Lower lobe of right lung (tissue), 2 donors: ENCODE measurements around the gene LRRC47. TPM values are rescaled to one million over a fixed set of nuclear protein-coding genes. Genes with fewer than 3 reads are reported as not detected.

ENCODE experiments used
- ATAC-seq, 2 donors: fragments of 200-7000 bp; cut with Tn5 transposase; one replicate each; pipeline ENCODE4 v1.9.1; 2020 to 2022; ENCODE audit warnings: mild to moderate bottlenecking in 2 of 2, moderate library complexity in 2 of 2
- DNase-seq: peaks from one replicate; pipeline ENCODE4 v3.0.0-alpha.2; 2020
- H3K27ac ChIP-seq: fragments of 200-600 bp; one replicate; pipeline ENCODE4 v1.8.0; 2022
- H3K27me3 ChIP-seq: fragments of 200-600 bp; one replicate; pipeline ENCODE4 v1.8.0; 2022; ENCODE audit warnings: low read depth
- H3K36me3 ChIP-seq: fragments of 200-600 bp; one replicate; pipeline ENCODE4 v1.8.0; 2022; ENCODE audit warnings: mild to moderate bottlenecking
- H3K4me1 ChIP-seq: fragments of 200-600 bp; one replicate; pipeline ENCODE4 v1.8.0; 2022
- H3K4me3 ChIP-seq: fragments of 200-600 bp; one replicate; pipeline ENCODE4 v1.8.0; 2022; ENCODE audit warnings: mild to moderate bottlenecking
- H3K9me3 ChIP-seq: fragments of 200-600 bp; one replicate; pipeline ENCODE4 v1.8.0; 2022
- intact Hi-C: fragments of 100-400 bp; cut with DNase I; formaldehyde crosslinking; loops from one replicate; pipeline ENCODE4 v1.11.0; 2022
- total RNA-seq: library from RNA; stranded (reverse); fragmentation: NEBNext Ultra II Directional; extraction: Animal tissue kit (Norgen Biotek cat#: 25700); gene quantifications from one replicate; pipeline ENCODE4 v1.2.1, GENCODE V29; 2021
- TF ChIP-seq, protein P1 (sequence below): fragments of 200-600 bp; IDR thresholded peaks from one replicate; pipeline ENCODE4 v1.8.0; 2022; ENCODE audit warnings: antibody characterized with exemption, mild to moderate bottlenecking
- donor health status: DM: no; HTN: yes; CAD: no; lungs with severe emphysema.

LRRC47 gene
- total RNA-seq, 1 donor from 2014 or later: 34.4 TPM

DNA sequence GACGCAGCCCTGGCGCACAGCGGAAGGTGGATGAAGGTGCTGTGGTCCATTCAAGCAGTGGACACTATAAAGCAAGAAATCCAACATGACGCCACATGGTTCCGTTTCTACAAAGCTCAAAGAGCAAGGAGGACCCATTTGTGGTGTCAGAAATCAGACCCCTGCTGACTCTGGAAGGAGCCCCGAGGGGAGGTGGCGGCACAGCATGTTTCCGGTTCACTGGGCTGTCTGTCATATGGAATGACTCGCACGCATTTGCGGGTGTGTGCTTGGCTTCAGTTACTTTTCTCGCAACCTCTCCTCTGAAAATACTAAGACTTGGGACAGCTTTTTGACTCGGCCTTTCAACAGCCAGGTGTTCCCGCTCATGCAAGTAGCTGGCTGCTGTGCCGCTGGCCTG lies 29.1 kb upstream of the LRRC47 start:
- intact Hi-C loops: no loop called here
- ATAC-seq: no peak
- TF ChIP-seq, protein P1, sequence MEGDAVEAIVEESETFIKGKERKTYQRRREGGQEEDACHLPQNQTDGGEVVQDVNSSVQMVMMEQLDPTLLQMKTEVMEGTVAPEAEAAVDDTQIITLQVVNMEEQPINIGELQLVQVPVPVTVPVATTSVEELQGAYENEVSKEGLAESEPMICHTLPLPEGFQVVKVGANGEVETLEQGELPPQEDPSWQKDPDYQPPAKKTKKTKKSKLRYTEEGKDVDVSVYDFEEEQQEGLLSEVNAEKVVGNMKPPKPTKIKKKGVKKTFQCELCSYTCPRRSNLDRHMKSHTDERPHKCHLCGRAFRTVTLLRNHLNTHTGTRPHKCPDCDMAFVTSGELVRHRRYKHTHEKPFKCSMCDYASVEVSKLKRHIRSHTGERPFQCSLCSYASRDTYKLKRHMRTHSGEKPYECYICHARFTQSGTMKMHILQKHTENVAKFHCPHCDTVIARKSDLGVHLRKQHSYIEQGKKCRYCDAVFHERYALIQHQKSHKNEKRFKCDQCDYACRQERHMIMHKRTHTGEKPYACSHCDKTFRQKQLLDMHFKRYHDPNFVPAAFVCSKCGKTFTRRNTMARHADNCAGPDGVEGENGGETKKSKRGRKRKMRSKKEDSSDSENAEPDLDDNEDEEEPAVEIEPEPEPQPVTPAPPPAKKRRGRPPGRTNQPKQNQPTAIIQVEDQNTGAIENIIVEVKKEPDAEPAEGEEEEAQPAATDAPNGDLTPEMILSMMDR: no peak
- H3K4me3 ChIP-seq: no peak overlapping the region
- H3K9me3 ChIP-seq: no peaks in the 10 kb centered on the region
- H3K36me3 ChIP-seq: peaks cover 97% of the 10 kb centered on the region
- no peak overlapping the region for H3K27ac ChIP-seq
- no peaks in the 10 kb centered on the region for H3K4me1 ChIP-seq
- DNase-seq: no peak
- no peaks in the 10 kb centered on the region for H3K27me3 ChIP-seq

DNA sequence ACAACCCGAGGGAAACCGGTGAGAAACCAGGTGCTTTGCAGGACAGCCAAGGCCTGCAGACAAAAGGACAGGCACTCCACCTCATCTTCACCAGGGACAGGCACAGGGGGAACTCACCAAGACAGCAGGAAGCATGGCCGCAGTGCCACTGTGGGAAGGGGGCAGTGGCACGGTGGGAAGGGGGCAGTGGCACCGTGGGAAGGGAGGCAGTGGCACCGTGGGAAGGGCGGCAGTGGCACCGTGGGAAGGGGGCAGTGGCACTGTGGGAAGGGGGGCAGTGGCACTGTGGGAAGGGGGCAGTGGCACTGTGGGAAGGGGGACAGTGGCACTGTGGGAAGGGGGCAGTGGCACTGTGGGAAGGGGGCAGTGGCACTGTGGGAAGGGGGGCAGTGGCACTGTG lies 28.4 kb upstream of the LRRC47 start:
- Histone ChIP-seq H3K36me3 (peaks cover 97% of the 10 kb centered on the region), H3K9me3 (no peaks in the 10 kb centered on the region), H3K4me1 (no peaks in the 10 kb centered on the region), H3K27me3 (no peaks in the 10 kb centered on the region), H3K27ac (no peak overlapping the region), H3K4me3 (no peak overlapping the region)
- ATAC-seq: no peak
- TF ChIP-seq, protein P1: no peak
- peak; percentile 11 for DNase-seq
- intact Hi-C loops: no loop called here

DNA sequence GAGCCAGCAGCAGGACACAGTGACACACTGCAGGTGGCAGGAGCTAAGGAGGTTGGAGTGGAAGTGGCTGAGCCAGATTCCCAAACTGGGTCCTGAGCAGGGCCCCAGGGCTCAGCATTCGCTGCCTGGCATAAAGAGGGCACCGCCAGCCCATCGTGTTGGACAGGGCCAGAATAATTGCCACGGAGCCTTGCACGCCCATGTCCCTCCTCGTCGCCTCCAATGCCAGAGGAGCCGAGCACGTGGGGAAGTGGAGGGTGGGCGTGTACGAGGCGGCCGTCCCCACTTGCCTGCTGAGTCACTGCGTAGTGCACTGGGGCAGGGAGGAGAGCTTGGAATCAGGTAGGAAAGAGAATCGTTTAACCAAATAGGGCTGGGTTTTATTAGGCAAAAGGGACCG lies 26.1 kb upstream of the LRRC47 start:
- Histone ChIP-seq H3K4me3 (no peak overlapping the region), H3K27ac (no peak overlapping the region), H3K36me3 (peaks cover 84% of the 10 kb centered on the region), H3K4me1 (no peaks in the 10 kb centered on the region), H3K27me3 (no peaks in the 10 kb centered on the region), H3K9me3 (no peaks in the 10 kb centered on the region)
- intact Hi-C loops: no loop called here
- DNase-seq (peak; percentile 30), ATAC-seq (no peak)
- TF ChIP-seq, protein P1: no peak

DNA sequence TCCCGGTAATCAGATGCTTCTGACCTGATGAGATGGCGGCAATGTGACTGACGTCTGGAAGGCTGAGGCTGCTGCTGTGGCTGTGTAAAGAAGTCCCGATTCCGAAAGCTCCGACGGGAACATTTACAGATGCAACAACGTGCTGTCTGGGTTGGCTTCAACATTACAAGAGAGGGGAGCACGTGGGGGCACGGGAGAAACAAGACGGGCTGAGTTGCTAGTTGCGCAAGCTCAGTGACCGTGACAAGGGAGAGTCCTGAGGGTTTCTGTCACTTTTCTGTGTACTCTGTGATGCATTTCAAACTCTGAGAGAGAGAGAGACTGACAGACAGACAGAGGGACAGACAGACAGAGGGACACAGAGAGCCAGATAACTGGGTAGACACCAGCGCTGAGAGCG lies 25.6 kb upstream of the LRRC47 start:
- Histone ChIP-seq H3K4me1 (no peaks in the 10 kb centered on the region), H3K27ac (no peak overlapping the region), H3K36me3 (peaks cover 79% of the 10 kb centered on the region), H3K27me3 (no peaks in the 10 kb centered on the region), H3K9me3 (no peaks in the 10 kb centered on the region), H3K4me3 (no peak overlapping the region)
- peak; percentile 20 for DNase-seq
- intact Hi-C loops: no loop called here
- no peak for ATAC-seq
- TF ChIP-seq, protein P1: no peak

DNA sequence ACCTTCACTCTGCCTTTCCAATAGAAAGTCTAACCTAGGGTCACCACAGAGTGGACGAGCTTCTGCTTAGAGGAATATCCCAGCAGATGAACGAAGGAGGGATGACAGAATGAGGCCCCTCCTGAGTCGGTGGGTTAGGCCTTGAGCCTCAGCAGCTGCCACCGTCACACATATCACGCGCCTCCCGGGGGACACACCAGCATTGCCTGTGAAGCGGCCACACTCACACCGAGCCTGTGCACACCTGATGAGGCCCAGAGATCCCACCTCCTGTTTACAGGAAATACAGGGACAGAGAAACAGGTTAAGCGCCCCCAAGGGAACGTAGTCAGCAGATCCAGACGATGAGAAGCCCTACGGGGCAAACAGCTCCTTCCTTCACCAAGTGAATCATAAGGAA lies 25.1 kb upstream of the LRRC47 start:
- DNase-seq (peak; percentile 36), ATAC-seq (no peak)
- intact Hi-C loops: no loop called here
- H3K27me3 ChIP-seq: no peaks in the 10 kb centered on the region
- H3K27ac ChIP-seq: no peak overlapping the region
- TF ChIP-seq, protein P1: no peak
- H3K4me3 ChIP-seq: no peak overlapping the region
- H3K4me1 ChIP-seq: no peaks in the 10 kb centered on the region
- H3K36me3 ChIP-seq: peaks cover 75% of the 10 kb centered on the region
- H3K9me3 ChIP-seq: no peaks in the 10 kb centered on the region

DNA sequence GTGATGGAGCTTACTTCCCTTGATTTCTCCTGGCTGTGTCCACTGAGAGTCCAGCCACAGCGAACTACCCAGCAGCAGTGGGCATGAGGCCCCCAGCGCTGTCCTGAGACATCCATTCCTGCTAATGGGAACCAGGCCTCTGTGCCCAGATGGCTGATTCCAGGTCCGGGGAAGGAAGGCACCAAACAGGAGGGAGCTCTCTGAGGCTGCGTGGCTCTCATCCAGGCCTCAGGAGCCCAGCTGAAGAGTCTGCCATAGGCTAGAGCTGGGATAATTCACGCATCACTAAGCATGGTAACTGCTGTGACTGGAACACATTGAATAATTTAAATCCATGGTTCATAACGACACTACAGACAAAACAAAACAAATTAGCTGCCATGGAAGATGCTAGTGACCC lies 24.7 kb upstream of the LRRC47 start:
- Histone ChIP-seq H3K36me3 (peaks cover 73% of the 10 kb centered on the region), H3K4me3 (no peak overlapping the region), H3K9me3 (no peaks in the 10 kb centered on the region), H3K27me3 (no peaks in the 10 kb centered on the region), H3K4me1 (no peaks in the 10 kb centered on the region), H3K27ac (no peak overlapping the region)
- ATAC-seq: no peak
- intact Hi-C loops: no loop called here
- peak; percentile 19 for DNase-seq
- TF ChIP-seq, protein P1: no peak
